GM12872 (cell line): ENCODE results near the gene TCIRG1.

Experiments used
- CTCF ChIP-seq: IDR thresholded peaks from 3 replicates; pipeline ENCODE4 v1.5.1; 2011; ENCODE audit warnings: low read depth, mild to moderate bottlenecking, low read length, moderate library complexity; ENCODE audit not compliant: insufficient read depth

TCIRG1 gene

GRCh38 chr11:68047437-68048290 lies 8.8 kb downstream of the TCIRG1 start:
- no peak for TF ChIP-seq CTCF

GRCh38 chr11:68048681-68049508 lies 10.1 kb downstream of the TCIRG1 start:
- no peak for TF ChIP-seq CTCF

- TF ChIP-seq CTCF: no peak
Measured at GRCh38 chr11:68049509-68050370, 10.9 kb downstream of the TCIRG1 start.

GRCh38 chr11:68050371-68050841 lies 11.6 kb downstream of the TCIRG1 start:
- no peak for TF ChIP-seq CTCF

GRCh38 chr11:68051191-68052136 lies 12.6 kb downstream of the TCIRG1 start:
- no peak for TF ChIP-seq CTCF

- no peak for TF ChIP-seq CTCF
Measured at GRCh38 chr11:68052137-68052873, 13.5 kb downstream of the TCIRG1 start.
